Stimulated activated CD4-positive, alpha-beta T cell treated with anti-CD3 and anti-CD28 coated beads, Interleukin-1b, Interleukin-23, amount 100 ng/mL, for 24 hours (primary cell): Measurements from ENCODE around the gene ADAMTS2.
"Not testable (repeated sequence)": the region's sequence is repeated elsewhere in the genome, so short reads cannot be mapped to it uniquely, and the experiment has no call there.

ENCODE experiments used
- DNase-seq, 4 experiments: peaks; one replicate each; pipeline ENCODE4 v3.0.0-alpha.2; 2020; ENCODE audit warnings: low read depth in 4 of 4, low spot score in 1 of 4

The ADAMTS2 gene

GRCh38 chr5:179115307-179115706 is 230.0 kb downstream of the ADAMTS2 start:
- DNase-seq = no peak

GRCh38 chr5:179114756-179115155 is 230.5 kb downstream of the ADAMTS2 start:
- DNase-seq = no peak

- DNase-seq = no peak
Observed at GRCh38 chr5:179113945-179114641, 231.2 kb downstream of the ADAMTS2 start.

- DNase-seq = no peak
Observed at GRCh38 chr5:179113143-179113530, 232.1 kb downstream of the ADAMTS2 start.

GRCh38 chr5:179112469-179113142 is 232.7 kb downstream of the ADAMTS2 start:
- DNase-seq = no peak

- no peak for DNase-seq
Observed at GRCh38 chr5:179111267-179112207, 233.7 kb downstream of the ADAMTS2 start.

GRCh38 chr5:179110528-179110927 is 234.7 kb downstream of the ADAMTS2 start:
- DNase-seq = no peak

GRCh38 chr5:179101282-179101681 is 244.0 kb downstream of the ADAMTS2 start:
- not testable (repeated sequence) for DNase-seq

- no peak for DNase-seq
Observed at GRCh38 chr5:179089502-179089901, 255.8 kb downstream of the ADAMTS2 start.

GRCh38 chr5:179080724-179081123 is 264.5 kb downstream of the ADAMTS2 start:
- no peak for DNase-seq

- no peak for DNase-seq
Observed at GRCh38 chr5:179079165-179079987, 265.9 kb downstream of the ADAMTS2 start.

GRCh38 chr5:179065703-179066102 is 279.6 kb downstream of the ADAMTS2 start:
- DNase-seq = no peak

GRCh38 chr5:179061025-179061424 is 284.2 kb downstream of the ADAMTS2 start:
- DNase-seq = no peak
